Endothelial cell of umbilical vein (primary cell): ENCODE results near the gene ENTR1. TPM values are rescaled to one million over a fixed set of nuclear protein-coding genes. Genes with fewer than 3 reads are reported as not detected.

ENCODE experiments used
- BruUV-seq: library from RNA; stranded (reverse); fragments of 400-500 nt; replicated peaks from 2 replicates; lab custom pipeline; 2021; lab: Mats Ljungman, UMichigan
- CTCF ChIA-PET: fragments of 300-600, 350-600 bp; sonication (Branson Sonifier 250); formaldehyde crosslinking; loops from one replicate; lab custom pipeline; 2021; ENCODE audit warnings: antibody characterized with exemption, inconsistent platforms; lab: Charles Lee
- POLR2A ChIA-PET: fragments of 300-600, 350-600 bp; sonication (Branson Sonifier 250); formaldehyde crosslinking; loops from one replicate; lab custom pipeline; 2021; ENCODE audit warnings: antibody characterized with exemption, inconsistent platforms; lab: Charles Lee
- DNase-seq: peaks from one replicate; pipeline ENCODE4 v3.0.0-alpha.2; 2011; ENCODE audit warnings: low read depth, low spot score
- FAIRE-seq: peaks from 2 replicates; lab custom pipeline; 2011; peaks lifted over from hg19 to GRCh38; lab: Jason Lieb, UNC
- H2AFZ ChIP-seq: 2 replicates; pipeline ENCODE4 v1.6.0; 2012; ENCODE audit warnings: low read depth, low read length, control low read depth, inconsistent platforms
- H3K27ac ChIP-seq: 2 replicates; pipeline ENCODE4 v1.5.1; 2011; ENCODE audit warnings: low read depth, mild to moderate bottlenecking, control low read depth, low read length, moderate library complexity; ENCODE audit not compliant: insufficient read depth
- H3K27me3 ChIP-seq, 2 experiments: 2 replicates each; pipeline versions ENCODE4 v1.6.0 to v1.6.1; 2011; ENCODE audit warnings: low read length in 2 of 2, mixed read lengths in 1 of 2; ENCODE audit not compliant: control insufficient read depth in 2 of 2, insufficient read depth in 2 of 2
- H3K36me3 ChIP-seq, 2 experiments: 2 replicates in 1 of 2; 3 replicates in 1 of 2; pipeline ENCODE4 v1.5.1; 2011; ENCODE audit warnings: low read length in 2 of 2, mild to moderate bottlenecking in 1 of 2, moderate library complexity in 1 of 2; ENCODE audit not compliant: control insufficient read depth in 2 of 2, insufficient read depth in 2 of 2; ENCODE audit errors: extremely low read depth in 1 of 2
- H3K4me1 ChIP-seq: 3 replicates; pipeline ENCODE4 v1.5.1; 2011; ENCODE audit warnings: mild to moderate bottlenecking, low read length; ENCODE audit not compliant: control insufficient read depth, insufficient read depth; ENCODE audit errors: extremely low read depth
- H3K4me2 ChIP-seq: 2 replicates; pipeline ENCODE4 v1.6.1; 2011; ENCODE audit warnings: low read length, control low read depth, mixed read lengths; ENCODE audit not compliant: insufficient read depth
- H3K4me3 ChIP-seq, 3 experiments: fragments of 200-600 bp in 1 of 3; sonication (generic), shearing (Covaris generic) in 1 of 3; replicated peaks in 1 of 3; 2 replicates each; pipeline ENCODE4 v1.5.1; 2011 to 2016; ENCODE audit warnings: control low read depth in 3 of 3, low read length in 3 of 3, mild to moderate bottlenecking in 2 of 3, inconsistent platforms in 1 of 3, low read depth in 1 of 3, moderate library complexity in 1 of 3; ENCODE audit not compliant: insufficient read depth in 1 of 3
- H3K79me2 ChIP-seq: 2 replicates; pipeline ENCODE4 v1.6.0; 2012; ENCODE audit warnings: low read length, inconsistent platforms; ENCODE audit not compliant: control insufficient read depth, insufficient read depth
- H3K9ac ChIP-seq: replicated peaks from 2 replicates; pipeline ENCODE3; 2011; ENCODE audit warnings: low read length, control low read depth; ENCODE audit not compliant: insufficient read depth; ENCODE audit errors: extremely low read depth
- H3K9me1 ChIP-seq: replicated peaks from 3 replicates; pipeline ENCODE4 v1.6.0; 2011; ENCODE audit warnings: mild to moderate bottlenecking, low read length; ENCODE audit not compliant: control insufficient read depth, insufficient read depth; ENCODE audit errors: extremely low read depth
- H3K9me3 ChIP-seq: replicated peaks from 2 replicates; pipeline ENCODE4 v1.5.1; 2012; ENCODE audit warnings: low read length, inconsistent platforms; ENCODE audit not compliant: control insufficient read depth, insufficient read depth
- H4K20me1 ChIP-seq: replicated peaks from 2 replicates; pipeline ENCODE3; 2011; ENCODE audit warnings: mild to moderate bottlenecking, low read length; ENCODE audit not compliant: control insufficient read depth, insufficient read depth; ENCODE audit errors: extremely low read depth
- CTCF ChIP-seq, 2 donors: IDR thresholded peaks; 1 replicate in 1 of 2; 2 replicates in 1 of 2; pipeline ENCODE4 v1.5.1; 2011; ENCODE audit warnings: low read length in 2 of 2, mild to moderate bottlenecking in 2 of 2, moderate library complexity in 2 of 2, control low read depth in 1 of 2, inconsistent platforms in 1 of 2, low read depth in 1 of 2; ENCODE audit not compliant: insufficient read depth in 1 of 2; ENCODE audit errors: extremely low read depth in 1 of 2
- EZH2 ChIP-seq: IDR thresholded peaks from 2 replicates; pipeline ENCODE4 v1.6.1; 2012; ENCODE audit warnings: borderline replicate concordance, low read depth, mild to moderate bottlenecking, moderate library complexity, low read length, inconsistent platforms; ENCODE audit not compliant: severe bottlenecking
- FOS ChIP-seq: IDR thresholded peaks from 2 replicates; pipeline ENCODE4 v1.6.1; 2011; ENCODE audit warnings: mild to moderate bottlenecking, low read length, moderate library complexity, borderline replicate concordance; ENCODE audit not compliant: insufficient read depth
- GATA2 ChIP-seq: IDR thresholded peaks from 2 replicates; pipeline ENCODE4 v1.7.0; 2011; ENCODE audit warnings: low read depth, mild to moderate bottlenecking, moderate library complexity, mixed read lengths, low read length; ENCODE audit not compliant: insufficient read length, insufficient read depth
- JUN ChIP-seq: IDR thresholded peaks from 2 replicates; pipeline ENCODE4 v1.6.1; 2011; ENCODE audit warnings: borderline replicate concordance, low read depth; ENCODE audit not compliant: insufficient read length, insufficient read depth
- MAX ChIP-seq: IDR thresholded peaks from 2 replicates; pipeline ENCODE4 v1.6.1; 2011; ENCODE audit not compliant: insufficient read depth, insufficient read length
- MYC ChIP-seq: IDR thresholded peaks from one replicate; pipeline ENCODE4 v1.6.1; 2011; ENCODE audit warnings: mild to moderate bottlenecking, low read depth, low read length
- POLR2A ChIP-seq: IDR thresholded peaks from 2 replicates; pipeline ENCODE4 v1.6.1; 2012; ENCODE audit warnings: low read depth, mild to moderate bottlenecking, control low read depth, low read length
- POLR2AphosphoS5 ChIP-seq: IDR thresholded peaks from 2 replicates; pipeline ENCODE4 v1.6.1; 2012; ENCODE audit warnings: low read depth, mild to moderate bottlenecking, control low read depth, low read length, moderate library complexity; ENCODE audit not compliant: insufficient read depth
- dilution Hi-C: fragments of 300-500 bp; cut with MboI; formaldehyde crosslinking; loops from one replicate; pipeline ENCODE4 v1.15.0; 2019; ENCODE audit warnings: low sequenced_read_pairs; ENCODE audit not compliant: extremely low pct_ligation_motif_present
- intact Hi-C: fragments of 100-400 bp; cut with micrococcal nuclease; formaldehyde crosslinking; loops from one replicate; pipeline ENCODE4 v1.10.0; 2022
- polyA plus RNA-seq, 4 experiments: library from polyadenylated mRNA; depleted of rRNA in 3 of 4; stranded (reverse) in 3 of 4; unstranded in 1 of 4; fragments of >200 nt; gene quantifications; 2 replicates each; pipeline versions ENCODE4 v1.2.1 to v1.2.3, GENCODE V29; 2011 to 2012; ENCODE audit warnings: missing spikeins in 1 of 4
- total RNA-seq: library from RNA; stranded (reverse); gene quantifications from 2 replicates; pipeline ENCODE4 v1.2.3, GENCODE V29; 2021

ENTR1 gene
- total and polyA plus RNA-seq, 2 donors (not counting 3 experiments of a cell fraction or from before 2014, with no cell fraction given), result 36.0 to 61.6 TPM

- H3K27me3 ChIP-seq, result no peaks in the 10 kb centered on the region
- BruUV-seq, result no TSS peak
- H3K4me2 ChIP-seq, result no peak overlapping the region
- H3K4me3 ChIP-seq, result no peak overlapping the region
- H3K36me3 ChIP-seq, result peaks cover 0 to 19% of the 10 kb centered on the region in 2 experiments
- H2AFZ ChIP-seq, result no peak overlapping the region
- intact Hi-C loops (no loop called here), dilution Hi-C loops (no loop called here)
- ChIA-PET CTCF (no interaction called here), POLR2A (no interaction called here)
- TF ChIP-seq FOS (no peak), POLR2AphosphoS5 (no peak), GATA2 (no peak), MYC (no peak), EZH2 (no peak), JUN (no peak), CTCF (IDR thresholded peaks at IDR 0.05; ENCODE audit: extremely low read depth in 1 of 2, insufficient read depth in 1 of 2, low read depth in 1 of 2, low read length in 2 of 2) (no peak), MAX (no peak), POLR2A (no peak)
- H3K27ac ChIP-seq, result no peak overlapping the region
- H3K9me3 ChIP-seq, result no peaks in the 10 kb centered on the region
- H3K9ac ChIP-seq, result no peak overlapping the region
- H3K79me2 ChIP-seq, result peaks cover 14% of the 10 kb centered on the region
- FAIRE-seq, result no peak
- H3K4me1 ChIP-seq, result peaks cover 9% of the 10 kb centered on the region
- no peaks in the 10 kb centered on the region for H4K20me1 ChIP-seq
- no peak for DNase-seq
- H3K9me1 ChIP-seq, result no peaks in the 10 kb centered on the region
Observed at GRCh38 chr9:136403915-136404800, 6.3 kb downstream of the ENTR1 start.
